NCI-H446 (cell line): ENCODE measurements around the gene RAB4A.
"Not testable (repeated sequence)": the region's sequence is repeated elsewhere in the genome, so short reads cannot be mapped to it uniquely, and the experiment has no call there.

ENCODE experiments used
- DNase-seq, 2 experiments: peaks; one replicate each; lab custom pipeline; 2025; lab: John Stamatoyannopoulos, UW

RAB4A gene

GRCh38 chr1:229298420-229298819, 27.5 kb downstream of the RAB4A start:
- DNase-seq, result no peak

GRCh38 chr1:229298887-229299503, 28.1 kb downstream of the RAB4A start:
- no peak for DNase-seq

DNA sequence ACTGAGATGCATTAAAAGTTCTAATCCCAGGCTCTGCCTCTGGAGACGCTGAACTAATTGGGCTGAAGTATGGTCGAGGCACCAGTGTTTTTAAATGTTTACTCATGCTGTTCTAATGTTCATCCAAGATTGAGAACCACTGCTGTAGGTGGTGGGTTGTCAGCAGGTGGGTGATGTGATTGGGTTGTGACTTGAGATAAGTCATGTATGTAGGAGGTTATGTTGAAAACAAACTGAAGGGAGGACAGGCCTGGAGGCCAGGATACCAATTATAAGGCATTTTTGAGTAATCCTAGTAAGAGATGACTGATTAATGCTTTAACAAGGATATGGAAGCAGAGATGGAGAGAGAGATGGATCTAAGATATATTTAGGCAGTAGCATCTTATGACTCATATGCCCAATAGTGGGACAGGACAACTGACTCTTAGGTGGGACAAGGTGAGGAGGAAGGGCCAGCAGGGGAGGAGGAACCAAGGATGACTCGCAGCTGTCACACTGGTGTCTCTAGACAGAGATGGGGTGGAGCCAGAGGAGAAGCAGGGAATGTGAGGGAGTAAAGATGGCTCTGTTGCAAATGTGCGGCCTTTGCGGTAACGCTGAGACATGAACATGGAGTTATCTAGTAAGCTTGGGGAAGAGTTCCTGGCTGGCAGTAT, 29.3 kb downstream of the RAB4A start:
- no peak for DNase-seq

- DNase-seq, result no peak
Measured at GRCh38 chr1:229302740-229303139, 31.8 kb downstream of the RAB4A start.

- DNase-seq, result no peak
Measured at GRCh38 chr1:229303855-229304254, 32.9 kb downstream of the RAB4A start.

- no peak for DNase-seq
Measured at GRCh38 chr1:229305392-229305791, 34.5 kb downstream of the RAB4A start.

- no peak for DNase-seq
Measured at GRCh38 chr1:229309074-229309473, 38.2 kb downstream of the RAB4A start.

DNA sequence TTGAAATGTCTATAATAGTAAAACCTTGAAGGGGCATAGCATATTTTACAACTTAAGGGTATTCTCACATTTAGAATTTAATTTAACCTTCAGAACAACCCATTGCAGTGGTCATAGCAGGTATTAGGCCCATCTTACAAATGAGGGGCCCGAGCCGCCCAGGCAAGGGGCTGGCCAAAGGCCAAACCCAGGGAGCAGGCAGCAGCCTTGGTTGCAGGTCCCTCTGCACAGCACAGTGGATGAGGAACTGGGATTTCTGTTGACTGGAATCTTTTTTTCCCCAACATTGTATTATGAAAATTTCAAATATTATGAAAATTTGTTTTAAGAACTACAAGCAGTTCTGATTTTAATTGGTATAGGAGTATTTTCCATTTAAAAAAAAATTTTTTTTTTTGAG, 38.8 kb downstream of the RAB4A start:
- DNase-seq, result no peak

DNA sequence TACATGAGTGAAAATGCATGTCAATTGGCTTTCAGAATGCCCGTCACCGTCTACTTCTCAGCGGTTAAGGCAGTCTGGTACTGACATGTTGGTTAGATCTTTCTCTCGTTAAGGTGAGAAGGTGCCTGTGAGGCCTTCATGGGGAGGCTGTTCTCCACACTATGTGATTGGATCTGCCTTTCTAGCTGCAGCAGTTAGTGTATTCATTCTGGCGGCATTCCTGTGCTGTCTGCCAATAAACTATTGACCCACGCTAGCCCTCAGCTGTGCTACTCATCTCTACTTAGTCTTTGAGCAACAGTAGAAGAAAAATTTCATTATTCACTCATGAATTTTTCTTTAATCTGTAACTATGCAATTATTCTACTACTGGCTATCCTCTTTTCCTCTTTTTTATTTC, 39.9 kb downstream of the RAB4A start:
- DNase-seq, result no peak

DNA sequence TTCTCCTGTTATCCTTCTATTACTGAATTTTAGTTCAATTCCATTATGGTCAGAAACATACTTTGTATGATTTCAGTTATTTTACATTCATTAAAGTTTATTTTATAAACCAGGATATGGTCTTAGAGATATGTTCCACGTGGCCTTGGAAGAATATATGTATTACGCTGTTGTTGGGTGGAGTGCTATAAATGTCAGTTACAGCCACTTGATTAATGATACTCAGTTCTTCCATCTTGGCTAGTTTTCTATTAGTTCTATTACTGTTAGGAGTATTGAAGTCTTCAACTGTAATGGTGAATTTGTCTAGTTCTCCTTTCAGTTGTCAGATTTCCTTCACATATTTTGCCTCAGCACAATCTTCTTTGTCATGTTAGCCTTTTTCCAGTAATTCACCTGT, 45.3 kb downstream of the RAB4A start:
- DNase-seq, result no peak

DNA sequence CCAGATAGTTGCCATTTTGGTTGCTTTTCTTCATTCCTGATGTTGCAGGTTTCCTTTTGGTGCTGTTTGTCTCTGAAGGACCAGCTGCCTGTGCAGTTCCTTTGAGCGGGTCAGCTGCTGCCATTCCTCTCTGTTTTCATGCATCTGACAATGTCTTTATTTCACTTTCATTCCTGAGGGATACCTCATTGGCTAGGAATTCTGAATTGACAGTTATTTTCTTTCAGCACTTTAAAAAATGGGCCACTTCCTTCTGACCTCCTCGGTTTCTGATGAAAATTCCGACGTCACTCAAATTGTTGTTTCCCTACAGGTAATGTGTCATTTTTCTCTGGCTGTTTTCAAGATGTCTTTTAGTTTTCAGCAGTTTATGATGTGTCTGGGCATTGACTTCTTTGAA, 47.1 kb downstream of the RAB4A start:
- no peak for DNase-seq

- DNase-seq, result no peak
Measured at GRCh38 chr1:229319487-229319886, 48.6 kb downstream of the RAB4A start.

DNA sequence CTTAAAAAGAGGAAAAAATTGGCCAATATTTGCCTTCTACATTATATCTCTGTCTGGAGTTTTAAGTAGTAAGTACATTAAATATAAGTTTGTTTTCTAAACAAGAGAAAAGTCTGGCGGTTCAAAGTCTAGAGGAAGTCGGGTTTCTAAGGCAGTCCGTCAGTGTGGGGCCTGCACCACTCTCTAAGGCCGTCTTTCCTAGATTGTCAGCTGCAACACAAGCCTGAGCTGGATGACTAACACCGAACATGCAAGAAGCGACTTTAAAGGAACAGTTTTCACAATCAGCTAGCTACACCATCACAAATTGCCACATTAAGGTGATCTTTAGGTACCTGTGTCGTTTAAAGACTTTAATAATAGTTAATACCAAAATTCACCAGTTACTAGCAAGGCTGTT, 52.3 kb downstream of the RAB4A start:
- no peak for DNase-seq

- DNase-seq, result no peak
Measured at GRCh38 chr1:229323885-229324553, 53.1 kb downstream of the RAB4A start.

- no peak for DNase-seq
Measured at GRCh38 chr1:229325401-229325800, 54.5 kb downstream of the RAB4A start.

- no peak for DNase-seq
Measured at GRCh38 chr1:229325853-229326487, 55.1 kb downstream of the RAB4A start.

DNA sequence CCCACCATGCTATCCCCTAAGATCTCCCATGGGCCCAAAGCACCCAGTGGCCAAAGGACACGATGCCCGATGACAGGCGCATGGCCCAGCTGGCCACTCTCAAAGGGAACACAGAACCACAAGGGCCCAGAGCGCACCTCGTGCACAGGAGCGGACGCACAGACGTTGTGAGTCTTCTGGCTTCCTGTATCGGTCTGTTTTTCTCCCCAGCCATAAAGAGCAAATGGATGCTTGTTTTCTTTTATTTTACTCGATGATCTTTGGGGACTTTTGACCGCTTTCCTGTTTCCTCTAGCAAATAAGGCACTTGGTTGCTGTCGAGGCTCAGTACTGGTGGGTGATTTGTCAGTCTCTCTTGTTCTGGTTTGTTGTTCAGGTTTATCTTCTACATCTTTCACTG, 55.7 kb downstream of the RAB4A start:
- no peak for DNase-seq

GRCh38 chr1:229327765-229328164, 56.9 kb downstream of the RAB4A start:
- not testable (repeated sequence) for DNase-seq

GRCh38 chr1:229328598-229329362, 57.9 kb downstream of the RAB4A start:
- DNase-seq, result no peak

GRCh38 chr1:229334269-229334668, 63.4 kb downstream of the RAB4A start:
- no peak for DNase-seq

DNA sequence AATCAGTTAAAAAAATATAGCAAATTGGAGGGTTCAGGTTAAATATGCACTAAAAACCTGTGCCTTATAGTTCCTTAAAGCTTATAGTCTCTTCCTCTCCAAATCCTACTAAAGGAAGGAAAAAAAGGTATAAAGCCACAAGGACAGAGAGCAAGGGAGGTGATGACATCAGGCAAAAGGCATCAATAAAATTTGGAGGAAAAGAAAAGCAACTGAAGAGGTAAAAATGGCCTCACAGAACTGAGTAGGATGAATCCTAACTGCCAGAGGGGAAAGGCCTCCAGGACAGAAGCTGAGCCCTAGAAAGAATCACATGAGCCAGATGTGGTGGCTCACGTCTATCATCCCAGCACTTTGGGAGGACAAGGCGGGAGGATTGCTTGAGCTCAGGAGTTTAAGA, 63.8 kb downstream of the RAB4A start:
- DNase-seq, result no peak

DNA sequence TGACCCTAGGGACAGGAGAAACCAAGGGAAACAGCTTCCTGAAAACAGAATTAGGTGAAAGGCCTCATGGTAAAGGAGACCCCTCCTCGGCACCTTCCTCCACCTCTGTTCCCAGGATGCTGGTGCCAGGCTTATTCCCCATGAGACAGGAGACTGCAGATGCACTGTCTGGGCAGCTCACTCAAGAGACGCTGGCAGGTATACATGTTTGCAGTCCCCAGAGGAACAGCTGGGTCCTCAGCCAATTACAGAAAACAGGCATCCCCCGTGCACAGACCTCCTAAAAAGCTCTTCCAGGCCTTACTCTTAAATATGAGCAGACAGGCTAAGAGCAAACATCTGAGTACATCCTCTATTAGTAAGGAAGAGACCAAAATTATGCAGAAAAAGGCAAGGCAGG, 65.4 kb downstream of the RAB4A start:
- peak in 1 of 2 experiments; percentile 44 for DNase-seq
